GOT3 (cell line): ENCODE data around the gene PGC.
"Not testable (repeated sequence)": the region's sequence is repeated elsewhere in the genome, so short reads cannot be mapped to it uniquely, and the experiment has no call there.

Source experiments
- DNase-seq: peaks from one replicate; lab custom pipeline; 2025; ENCODE audit warnings: mixed read lengths; lab: John Stamatoyannopoulos, UW

PGC gene

DNA sequence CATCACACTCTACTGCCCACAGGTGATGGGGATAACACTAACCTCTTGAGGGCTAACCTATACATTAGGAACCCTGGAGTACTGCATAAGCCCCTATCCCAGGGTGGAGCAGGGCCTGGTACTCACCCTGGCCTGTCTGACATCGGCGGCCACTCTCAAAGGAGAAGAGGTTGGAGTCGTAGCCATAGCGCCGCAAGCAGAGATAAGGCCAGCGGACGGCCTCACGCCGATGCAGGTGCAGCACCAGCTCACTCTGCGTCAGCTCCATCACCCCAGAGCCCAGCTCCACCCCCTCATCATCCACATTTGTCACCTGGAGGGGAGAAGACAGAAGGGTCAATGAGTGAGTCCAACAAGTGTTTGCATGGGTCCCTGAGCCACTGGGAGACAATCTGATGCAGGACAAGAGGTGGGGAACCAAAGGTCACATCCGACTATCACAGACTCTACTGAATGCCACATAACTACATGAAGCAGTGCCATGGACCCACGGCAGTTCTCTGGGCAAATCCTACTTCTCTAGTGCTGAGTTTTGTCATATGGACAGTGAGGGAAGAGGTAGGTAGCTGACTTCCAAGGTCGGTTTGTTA is 28.2 kb upstream of the PGC start:
- no peak for DNase-seq

DNA sequence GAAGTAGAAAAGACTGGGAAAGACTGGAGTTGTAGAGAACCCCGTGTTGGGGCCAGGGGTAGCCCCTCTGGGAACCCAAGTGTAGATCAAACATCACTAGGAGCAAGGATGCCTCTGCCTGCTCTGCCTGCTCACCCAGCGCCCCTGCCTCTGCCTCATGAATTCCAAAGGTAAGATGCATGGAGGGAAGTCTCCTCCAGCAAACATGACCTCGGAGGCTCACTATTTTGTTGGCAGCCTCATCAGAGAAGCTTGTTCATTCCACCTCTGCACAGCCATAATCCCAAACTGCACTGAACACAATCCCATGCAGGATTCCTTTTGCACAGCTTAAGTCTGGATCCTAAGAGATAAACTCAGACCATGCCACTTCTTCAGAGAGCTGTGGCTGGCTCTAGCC is 27.6 kb upstream of the PGC start:
- no peak for DNase-seq

DNA sequence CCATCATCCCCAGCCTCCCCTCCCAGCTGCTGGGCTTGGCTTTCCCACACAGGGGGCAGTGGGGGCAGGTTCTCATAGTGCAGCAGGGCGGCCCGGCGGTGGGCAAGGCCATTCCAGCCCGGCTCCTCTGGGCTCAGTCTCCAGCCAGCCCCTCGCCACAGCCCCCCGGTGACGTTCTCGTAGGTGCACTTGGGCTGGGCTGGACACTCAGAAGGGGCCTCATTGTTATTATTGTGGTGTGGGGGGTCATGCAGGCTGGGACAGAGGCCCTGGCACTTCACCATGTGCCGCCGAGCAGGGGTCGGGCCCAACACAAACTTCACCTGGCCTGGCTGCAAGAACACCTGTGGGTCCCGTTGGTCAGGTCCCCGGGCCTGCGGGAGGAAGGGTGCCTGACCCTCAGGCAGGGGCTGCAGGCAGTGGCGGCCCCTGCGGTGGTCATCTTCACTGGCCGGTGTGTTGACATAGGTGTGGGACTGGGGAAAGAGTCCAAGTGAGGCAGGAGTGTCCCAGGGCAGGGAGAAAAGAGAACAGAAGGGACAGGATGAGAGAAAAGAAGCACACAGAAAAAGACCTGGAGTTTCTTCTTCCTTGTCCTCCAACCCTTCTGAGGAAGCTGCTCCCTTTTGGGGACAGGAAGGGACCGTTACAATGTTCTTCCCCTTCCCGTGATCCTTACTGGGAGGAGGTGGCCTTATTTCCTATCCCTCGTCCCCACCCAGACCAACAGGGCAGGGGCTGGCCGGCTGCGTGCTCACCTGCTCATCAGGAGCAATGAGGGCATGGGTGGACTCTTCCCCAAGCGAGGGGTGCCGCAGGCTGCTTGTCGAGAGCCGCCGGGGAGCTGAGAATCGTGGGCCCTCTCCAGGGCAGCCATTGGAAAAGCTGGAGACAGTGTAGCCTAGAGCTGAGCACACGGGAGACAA is 24.1 kb upstream of the PGC start:
- DNase-seq = no peak

DNA sequence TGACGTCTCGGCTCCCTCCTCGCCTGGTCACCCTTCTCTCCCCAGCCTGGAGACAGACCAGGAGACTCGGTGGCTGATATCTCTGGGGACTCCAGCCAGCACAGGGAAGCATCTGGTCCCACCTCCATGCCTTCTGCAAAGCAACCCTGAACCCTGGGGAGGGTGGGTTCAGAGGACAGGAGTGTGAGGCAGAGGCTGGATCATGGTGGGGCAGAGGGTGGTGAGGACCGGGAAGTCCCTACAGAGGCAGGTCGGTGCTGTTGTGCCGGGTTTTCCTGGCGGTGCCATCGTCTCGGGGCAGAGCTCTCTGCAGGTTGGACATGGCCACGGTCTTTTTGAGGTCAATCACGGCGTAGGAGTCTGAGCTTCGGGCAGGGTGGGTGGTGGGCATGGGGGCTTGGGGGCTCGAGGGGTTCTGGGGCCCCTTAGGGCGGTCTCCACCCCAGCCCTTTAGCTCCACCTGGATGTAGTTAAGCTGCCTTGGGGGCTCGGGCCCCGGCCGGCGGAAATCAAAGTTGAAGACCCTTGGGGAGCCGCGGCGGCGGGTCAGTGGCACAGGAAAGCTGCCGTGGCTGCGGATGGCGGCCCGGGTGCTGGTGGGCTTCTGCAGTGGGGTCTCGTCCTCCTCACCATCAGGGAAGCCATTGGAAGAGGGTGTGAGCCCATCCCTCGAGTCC is 23.3 kb upstream of the PGC start:
- DNase-seq = no peak

DNA sequence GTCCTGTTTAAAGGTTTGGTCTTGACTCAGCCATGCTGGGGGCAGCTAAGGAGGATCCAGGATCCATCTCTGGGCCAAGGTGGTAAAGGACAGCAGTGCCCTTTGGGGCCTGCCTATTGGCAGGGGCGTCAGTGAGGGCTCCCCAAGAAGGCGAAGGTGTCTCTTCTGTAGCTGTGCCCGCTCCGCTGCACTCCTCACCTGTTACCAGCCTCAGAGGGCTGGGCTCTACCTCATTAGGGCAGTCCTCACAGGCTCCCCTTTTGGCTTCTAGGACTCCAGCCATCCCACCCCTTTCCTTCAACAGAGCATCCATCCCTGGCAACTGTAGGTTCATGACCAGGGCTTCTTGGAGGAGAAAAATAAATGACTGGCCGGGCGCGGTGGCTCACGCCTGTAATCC is 22.2 kb upstream of the PGC start:
- DNase-seq = no peak

DNA sequence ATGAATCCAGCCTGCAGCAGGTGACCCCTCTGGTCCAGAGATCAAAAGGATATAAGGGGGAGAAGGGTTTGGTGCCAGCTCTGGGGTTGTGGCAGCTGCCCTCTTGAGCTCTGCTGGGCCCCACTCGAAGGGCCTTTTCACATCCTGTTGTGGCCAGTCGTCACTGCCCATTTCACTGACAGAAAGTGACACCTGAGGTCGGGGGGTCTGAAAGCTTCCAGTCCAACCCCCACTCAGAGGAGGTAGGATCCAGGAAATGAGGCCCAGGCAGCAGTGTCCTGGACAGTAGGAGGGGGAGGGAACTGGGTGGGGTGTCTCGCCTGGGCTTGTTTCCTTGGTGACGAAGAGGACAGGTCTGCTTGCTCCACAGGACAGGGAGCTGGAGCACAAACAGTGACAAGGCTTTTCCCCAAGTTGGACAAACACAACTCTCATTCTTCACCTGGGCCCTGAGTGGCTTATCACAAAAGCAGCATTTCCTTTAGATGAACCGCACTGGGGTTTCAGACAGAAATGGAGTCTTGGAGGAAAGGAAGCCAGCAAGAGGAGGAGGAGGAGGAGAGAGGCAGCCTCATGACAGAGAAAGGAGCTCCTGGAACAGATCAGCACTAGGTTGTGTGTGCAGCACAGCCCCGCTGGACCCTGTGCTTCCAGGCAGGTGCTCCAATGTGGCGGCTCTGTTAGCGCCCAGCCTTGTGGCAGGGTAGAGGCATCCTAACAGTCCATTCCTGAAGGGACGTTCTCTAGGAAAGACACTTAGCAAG is 21.5 kb upstream of the PGC start:
- DNase-seq = no peak

DNA sequence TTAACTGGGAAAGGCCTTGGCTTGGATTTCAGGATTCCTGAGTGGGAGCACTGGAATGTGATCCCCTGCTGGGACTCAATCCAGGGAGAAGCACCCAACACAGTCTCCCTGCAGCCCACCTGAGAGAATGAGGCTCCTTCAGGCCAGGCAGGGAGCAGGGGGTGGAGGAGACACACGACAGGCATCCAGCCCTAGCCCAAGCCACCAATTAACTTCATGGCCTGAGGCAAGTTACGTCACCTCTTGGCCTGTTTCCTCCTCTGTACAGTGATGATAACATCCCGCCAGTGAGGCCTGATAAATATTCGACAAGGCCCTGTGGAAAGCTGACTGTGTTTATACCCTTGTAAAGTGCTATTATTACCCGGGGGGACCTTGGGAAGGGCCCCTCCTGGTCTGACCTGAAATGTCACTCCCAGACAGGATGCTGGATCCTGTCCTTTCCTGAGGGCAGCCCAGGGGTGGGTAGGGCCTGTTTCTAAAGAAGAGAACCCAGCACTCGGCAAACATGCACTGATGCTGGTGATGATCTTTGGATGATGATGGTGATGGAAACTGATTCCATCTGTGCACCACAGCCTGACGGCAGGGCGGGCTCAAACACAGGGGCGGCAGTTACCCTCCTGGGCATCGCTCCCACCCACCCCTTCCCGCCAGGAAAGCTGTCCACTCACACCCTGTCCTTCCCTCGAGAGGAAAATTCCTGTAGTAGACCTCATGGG is 20.1 kb upstream of the PGC start:
- DNase-seq = peak; percentile 35

DNA sequence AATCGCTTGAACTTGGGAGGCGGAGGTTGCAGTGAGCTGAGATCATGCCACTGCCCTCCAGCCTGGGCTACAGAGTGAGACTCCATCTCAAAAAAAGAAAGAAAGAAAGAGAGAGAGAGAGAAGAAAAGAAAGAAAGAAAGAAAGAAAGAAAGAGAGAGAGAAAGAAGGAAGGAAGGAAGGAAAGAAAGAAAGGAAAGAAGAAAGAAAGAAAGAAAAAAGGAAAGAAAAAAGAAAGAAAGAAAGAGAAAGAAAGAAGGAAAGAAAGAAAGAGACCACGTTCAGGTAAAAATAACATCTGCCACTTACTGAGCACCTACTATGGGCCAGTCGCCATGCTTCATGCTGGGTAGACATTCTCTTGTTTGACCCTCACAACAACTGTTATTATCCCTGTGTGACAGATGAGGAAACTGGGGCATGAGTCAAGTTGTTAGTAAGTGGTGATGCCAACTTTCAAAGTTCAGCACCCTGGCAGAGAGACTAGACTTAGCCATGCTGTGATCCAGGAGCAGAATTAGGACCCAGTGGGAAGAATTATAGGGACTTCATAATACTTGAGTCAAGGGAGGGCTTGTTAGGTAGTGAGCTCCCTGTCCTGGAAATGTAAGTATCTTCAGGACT is 19.0 kb upstream of the PGC start:
- not testable (repeated sequence) for DNase-seq

DNA sequence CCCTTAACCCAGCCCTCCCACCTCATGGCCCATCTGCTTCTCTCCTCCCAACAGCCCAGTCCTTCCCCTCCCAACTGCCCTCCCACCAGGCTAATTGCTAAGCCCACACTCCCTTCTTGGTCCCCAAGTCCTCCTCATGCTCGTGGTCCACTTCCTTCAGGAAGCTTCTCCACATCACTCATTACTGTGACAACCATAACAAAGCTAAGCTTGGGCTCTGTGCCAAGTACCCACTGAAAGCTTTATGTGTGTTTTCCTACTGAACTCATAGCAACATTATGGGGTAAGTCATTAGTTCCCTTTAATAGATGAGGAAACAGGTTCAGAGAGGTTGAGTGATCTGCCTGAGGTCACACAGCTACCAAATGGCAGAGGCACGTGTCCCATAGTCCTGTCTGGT is 16.3 kb upstream of the PGC start:
- DNase-seq = no peak

DNA sequence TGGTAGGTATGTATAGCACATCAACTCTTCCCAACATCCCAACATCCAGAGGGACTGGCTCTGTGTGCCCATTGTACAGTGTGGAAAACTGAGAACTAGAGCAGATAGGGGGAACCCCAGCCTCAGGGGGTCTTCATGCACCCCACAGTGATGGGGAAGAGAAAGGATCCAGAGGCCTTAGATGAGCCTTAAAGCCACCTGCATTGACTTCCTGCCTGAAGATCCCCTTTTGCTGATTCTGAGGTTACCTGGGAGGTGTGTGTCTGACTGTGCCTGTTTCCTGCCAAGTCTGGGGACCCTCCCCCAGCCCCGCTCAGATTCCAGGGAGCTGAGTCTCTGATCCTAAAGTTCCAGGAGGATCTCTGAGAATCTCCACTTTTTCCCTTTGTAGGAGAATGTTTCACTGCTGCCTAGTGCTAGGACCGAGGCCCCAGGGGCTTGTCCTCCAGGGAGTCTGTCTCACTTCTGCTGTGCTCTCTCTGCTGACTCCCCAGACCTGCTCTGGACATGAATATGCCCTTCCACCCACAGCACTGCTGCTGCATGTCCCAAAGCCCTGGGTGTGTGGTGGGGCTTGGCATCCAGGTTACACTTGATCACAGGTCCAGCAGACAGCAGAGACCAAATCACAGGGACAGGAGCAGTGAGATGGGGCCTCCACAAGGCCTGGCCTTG is 12.8 kb upstream of the PGC start:
- no peak for DNase-seq

DNA sequence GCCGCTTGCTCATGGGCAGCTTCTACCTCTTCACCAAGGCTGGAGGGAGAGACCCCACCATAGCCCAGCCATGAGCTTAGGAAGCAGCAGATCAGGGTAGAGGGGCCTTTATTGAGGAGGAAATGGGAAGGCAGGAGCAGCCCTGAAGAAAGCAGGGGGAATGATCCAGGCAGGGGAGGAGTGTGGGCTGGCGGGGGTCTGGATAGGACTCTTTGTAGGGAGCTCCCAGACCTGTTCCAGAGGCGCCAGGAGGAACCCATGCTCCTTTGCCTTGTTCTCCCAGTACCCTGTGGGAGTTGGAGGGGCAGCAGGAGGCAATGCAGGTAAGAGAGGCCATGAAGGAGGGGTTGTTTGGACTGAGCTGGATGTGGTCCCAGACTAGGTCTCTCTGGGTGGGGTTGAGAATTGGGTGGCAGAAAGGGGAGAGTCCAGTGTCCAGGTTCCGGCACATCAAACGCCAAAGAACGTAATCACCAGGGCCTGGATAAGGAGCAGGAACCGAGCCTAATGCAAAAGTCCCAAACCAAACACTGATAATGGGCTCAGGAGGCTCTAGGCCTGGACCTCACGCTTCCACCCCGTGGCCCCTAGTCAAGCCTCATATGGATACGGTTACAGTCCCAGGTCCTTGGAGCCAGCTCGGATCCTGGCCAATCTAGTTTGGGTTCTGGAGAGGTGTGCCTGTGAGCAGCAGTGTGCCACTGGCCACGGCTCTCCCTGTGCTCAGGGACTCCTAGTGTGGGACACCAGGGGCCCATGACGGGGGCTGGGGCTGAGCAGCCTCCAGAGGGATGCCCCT is 12.1 kb upstream of the PGC start:
- DNase-seq = no peak

DNA sequence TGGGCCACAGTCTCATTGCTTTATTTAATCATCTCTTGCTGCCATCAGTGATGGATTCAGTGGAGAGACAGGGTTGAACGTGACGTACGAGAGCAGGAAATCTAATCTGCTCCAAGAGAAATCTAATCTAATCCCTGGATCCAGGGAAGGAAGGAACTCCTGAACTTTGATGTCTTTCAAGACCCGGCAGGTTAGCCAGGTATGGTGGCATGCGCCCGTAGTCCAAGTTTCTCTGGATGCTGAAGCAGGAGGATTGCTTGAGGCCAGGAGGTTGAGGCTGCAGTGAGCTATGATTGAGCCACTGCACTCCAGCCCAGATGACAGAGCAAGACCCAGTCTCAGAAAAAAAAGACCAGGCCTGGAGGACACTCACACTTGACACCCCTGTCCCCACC is 11.4 kb upstream of the PGC start:
- DNase-seq = no peak

DNA sequence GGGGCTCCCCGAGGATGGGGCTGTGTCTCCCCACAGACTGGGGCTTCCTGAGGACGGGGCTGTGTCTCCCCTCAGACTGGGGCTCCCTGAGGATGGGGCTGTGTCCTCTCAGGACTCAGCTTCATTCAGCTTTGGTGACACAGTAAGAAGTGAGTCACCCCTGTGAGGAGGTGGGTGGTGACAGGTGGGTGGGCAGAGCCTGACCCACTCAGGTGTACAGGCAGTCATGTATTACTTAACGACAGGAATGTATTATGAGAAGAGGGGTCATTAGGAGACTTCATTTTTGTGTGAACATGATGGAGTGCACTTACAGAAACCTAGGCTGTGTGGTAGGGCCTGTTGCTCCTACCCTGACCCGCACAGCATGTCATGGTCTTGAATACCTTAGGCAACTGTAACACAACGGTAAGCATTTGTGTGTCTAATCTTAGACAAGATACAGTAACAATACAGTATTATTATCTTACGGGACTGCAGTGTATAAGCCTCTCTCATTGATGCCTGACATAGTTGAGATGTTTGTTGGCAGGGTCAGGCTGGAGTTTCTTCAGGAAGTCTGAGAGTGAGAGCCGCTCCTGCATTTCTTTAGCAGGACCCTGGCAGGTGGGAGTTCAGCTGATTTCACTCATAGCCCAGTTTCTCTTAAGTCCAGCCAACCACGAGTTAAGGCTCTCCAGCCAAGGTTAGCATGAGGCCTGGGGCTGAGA is 10.9 kb upstream of the PGC start:
- DNase-seq = no peak

DNA sequence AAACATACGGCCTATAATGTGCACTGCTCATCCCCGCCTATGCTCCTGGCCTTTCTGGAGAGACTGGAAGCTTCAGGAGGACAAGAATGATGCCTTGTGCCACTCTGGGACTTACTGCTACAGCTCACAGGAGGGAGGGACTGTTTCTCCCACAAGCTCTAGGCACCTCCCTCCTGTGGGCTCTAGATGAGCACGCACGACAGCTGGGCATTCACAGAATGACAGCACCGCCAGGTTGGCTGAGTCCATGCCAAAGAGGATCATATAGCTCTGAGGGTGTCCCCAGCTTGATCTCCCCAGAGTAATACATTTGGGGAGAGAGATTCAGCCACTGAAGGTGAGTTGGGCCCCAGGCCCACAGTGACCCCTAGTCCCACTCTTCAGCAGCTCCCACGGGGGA is 10.1 kb upstream of the PGC start:
- no peak for DNase-seq

DNA sequence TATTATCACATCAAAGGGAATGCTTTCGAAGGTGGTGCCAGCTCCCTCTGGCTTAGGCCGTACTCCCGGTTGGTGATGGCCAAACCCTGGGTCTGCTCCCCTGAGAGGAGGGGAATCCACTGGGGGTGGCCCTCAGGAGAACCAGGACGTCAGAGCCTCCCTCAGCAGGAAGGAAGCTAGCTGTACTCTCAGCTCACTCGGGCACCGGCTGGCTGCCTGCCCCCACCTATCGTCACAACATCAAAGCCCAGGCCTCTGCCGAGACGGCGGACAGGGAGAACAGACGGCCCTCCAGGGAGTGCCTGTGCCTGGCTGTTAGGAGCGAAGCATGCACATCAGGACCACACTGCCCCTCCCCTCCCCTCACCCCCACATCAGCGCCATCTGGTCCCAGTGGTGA is 9.2 kb upstream of the PGC start:
- DNase-seq = no peak

DNA sequence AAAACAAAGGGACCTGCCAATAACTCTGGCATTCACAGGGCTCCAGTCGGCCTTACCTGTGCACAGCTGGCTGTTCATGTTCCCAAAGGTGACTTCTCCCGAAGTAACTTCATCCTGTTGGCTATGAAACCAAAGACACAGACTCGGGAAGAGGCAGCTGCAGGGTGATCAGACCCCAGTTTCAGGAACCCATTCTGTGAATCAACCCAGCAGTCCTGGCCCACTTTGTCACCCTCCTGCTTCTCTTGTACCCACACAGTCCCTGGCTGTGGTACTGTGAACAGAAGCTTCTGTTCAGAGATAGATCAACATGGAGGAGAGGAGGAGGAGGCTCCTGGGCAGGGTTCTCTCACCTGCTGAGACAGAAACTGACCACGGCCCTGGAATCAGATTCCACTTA is 8.7 kb upstream of the PGC start:
- DNase-seq = no peak

DNA sequence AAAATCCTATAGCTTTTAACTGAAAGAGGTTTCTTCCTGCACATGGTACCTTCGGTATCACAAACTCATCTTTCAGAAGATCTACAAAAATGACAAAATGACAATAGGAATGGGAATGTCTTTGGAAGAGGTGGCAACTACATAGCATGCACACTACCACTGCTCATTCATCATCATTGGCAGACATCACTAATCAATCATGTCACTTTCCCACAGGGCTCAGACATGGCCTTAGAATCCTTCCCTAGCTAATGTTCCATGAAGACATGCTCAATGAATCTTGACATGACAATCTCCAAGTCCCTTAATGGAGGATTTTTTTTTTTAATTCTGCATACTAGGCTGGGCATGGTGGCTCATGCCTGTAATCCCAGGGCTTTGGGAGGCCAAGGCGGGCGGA is 3.2 kb upstream of the PGC start:
- DNase-seq = no peak

DNA sequence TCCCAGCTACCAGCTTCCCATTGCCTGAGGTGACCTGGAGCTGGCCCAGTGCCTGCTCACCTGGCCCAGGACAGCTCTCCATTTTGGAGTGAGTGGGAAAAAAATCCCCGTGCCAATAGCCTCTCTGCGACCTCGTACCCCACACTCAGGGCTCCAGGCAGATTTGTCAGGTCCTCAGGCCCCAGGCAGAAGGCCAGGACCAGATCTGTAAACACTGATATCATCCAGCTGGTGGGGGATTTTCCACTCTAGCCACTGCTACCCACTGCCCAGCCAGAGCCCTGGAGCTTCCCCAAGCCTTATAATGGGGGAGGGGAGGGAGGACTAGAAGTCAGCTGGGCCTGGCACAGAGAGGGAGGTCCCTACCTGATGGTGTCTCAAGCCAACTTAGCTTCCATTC is 1.3 kb upstream of the PGC start:
- no peak for DNase-seq

DNA sequence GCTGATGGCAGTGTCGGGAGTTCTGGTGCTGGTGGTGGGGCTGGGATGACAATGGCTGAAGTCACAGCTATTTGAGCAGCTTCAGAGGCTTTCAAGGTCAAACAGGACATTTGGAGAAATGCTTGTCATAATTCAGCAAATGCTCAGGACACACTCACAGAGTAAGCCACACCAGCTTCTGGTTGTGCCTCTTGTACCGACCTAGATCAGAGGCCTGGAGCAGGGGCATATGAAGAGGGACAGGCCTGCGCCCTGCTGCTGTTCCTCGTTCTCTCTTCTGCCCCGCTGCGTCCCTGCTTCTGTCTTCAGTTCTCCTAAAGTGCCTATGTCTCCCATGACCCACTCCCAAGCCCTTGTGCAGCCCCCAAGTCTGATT is 893 bp upstream of the PGC start:
- no peak for DNase-seq
